ENCODE measurements around the gene CMBL. TPM values are rescaled to one million over a fixed set of nuclear protein-coding genes. Genes with fewer than 3 reads are reported as not detected.

Gene CMBL
- total RNA-seq, 2 donors from 2014 or later = 123 to 186 TPM

DNA sequence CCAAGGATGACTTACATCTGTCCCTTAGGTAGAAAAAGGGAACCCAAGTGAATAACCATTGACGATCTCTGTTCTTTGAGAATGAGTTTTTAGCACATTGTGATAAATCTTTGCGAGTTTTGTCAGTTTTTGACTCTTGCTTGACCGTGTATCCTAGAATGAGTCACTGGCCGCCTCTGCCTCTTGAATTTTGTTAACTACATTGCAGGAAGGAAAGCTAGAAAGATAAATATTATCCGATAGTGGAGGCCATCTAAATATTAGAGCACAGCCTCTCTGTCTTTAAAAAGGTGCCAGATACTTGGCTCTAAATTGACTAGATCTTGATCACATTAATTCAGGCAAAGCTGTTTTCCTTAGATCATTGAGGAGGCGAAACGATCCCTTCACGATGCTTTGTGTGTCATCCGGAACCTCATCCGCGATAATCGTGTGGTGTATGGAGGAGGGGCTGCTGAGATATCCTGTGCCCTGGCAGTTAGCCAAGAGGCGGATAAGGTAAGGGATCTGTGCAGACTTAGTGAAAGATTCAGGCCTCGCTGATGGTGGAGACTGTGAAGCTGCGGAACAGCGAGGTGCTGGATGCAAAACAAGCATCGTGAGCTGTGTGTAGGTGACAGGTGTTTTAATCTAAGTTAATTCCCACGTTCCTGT lies 45.5 kb downstream of the CMBL start:
- no peak overlapping the region for H3K9ac ChIP-seq (ENCODE audit: low read depth in 2 of 2, low read length in 2 of 2)
- H3K9me3 ChIP-seq = no peaks in the 10 kb centered on the region
- H3K4me1 ChIP-seq = no peaks in the 10 kb centered on the region
- TF ChIP-seq, protein P1, sequence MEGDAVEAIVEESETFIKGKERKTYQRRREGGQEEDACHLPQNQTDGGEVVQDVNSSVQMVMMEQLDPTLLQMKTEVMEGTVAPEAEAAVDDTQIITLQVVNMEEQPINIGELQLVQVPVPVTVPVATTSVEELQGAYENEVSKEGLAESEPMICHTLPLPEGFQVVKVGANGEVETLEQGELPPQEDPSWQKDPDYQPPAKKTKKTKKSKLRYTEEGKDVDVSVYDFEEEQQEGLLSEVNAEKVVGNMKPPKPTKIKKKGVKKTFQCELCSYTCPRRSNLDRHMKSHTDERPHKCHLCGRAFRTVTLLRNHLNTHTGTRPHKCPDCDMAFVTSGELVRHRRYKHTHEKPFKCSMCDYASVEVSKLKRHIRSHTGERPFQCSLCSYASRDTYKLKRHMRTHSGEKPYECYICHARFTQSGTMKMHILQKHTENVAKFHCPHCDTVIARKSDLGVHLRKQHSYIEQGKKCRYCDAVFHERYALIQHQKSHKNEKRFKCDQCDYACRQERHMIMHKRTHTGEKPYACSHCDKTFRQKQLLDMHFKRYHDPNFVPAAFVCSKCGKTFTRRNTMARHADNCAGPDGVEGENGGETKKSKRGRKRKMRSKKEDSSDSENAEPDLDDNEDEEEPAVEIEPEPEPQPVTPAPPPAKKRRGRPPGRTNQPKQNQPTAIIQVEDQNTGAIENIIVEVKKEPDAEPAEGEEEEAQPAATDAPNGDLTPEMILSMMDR (IDR thresholded peaks at IDR 0.05) = no peak
- no peak for DNase-seq
- H3K4me3 ChIP-seq = no peak overlapping the region
- no peak overlapping the region for H3K27ac ChIP-seq
- H3K36me3 ChIP-seq = peaks cover 31% of the 10 kb centered on the region
- intact Hi-C loops (cut with DNase I) = loop anchor here (10.0 kb wide), 1 partner anchor 153 kb away; no protein-coding TSS in a partner anchor
- no peaks in the 10 kb centered on the region for H3K27me3 ChIP-seq

DNA sequence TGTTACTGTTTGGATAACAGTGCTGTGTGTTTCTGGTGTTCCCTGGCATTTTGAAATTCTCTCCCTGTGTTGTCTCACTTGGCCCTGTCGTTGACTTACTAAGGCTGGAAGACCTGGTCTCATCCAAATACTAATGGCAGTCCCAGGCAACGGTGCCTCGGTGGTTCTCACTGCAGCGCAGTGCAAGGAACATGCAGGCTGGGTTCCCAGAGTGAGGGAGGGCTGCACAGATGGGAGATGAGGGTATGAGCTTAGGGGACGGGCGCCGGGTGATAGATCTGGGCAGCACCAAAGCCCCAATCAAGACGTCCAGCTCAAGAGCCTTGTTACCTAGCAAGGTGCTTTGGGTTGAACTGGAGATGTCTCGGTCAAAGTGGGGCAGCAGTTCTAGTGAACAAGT lies 46.6 kb downstream of the CMBL start:
- Histone ChIP-seq H3K27ac (no peak overlapping the region), H3K9ac (ENCODE audit: low read depth in 2 of 2, low read length in 2 of 2) (no peak overlapping the region), H3K4me3 (no peak overlapping the region), H3K36me3 (peaks cover 39% of the 10 kb centered on the region), H3K9me3 (no peaks in the 10 kb centered on the region), H3K27me3 (no peaks in the 10 kb centered on the region), H3K4me1 (no peaks in the 10 kb centered on the region)
- DNase-seq = no peak
- intact Hi-C loops (cut with DNase I) = loop anchor here (10.0 kb wide), 1 partner anchor 154 kb away; no protein-coding TSS in a partner anchor
- TF ChIP-seq, protein P1 (IDR thresholded peaks at IDR 0.05) = no peak

DNA sequence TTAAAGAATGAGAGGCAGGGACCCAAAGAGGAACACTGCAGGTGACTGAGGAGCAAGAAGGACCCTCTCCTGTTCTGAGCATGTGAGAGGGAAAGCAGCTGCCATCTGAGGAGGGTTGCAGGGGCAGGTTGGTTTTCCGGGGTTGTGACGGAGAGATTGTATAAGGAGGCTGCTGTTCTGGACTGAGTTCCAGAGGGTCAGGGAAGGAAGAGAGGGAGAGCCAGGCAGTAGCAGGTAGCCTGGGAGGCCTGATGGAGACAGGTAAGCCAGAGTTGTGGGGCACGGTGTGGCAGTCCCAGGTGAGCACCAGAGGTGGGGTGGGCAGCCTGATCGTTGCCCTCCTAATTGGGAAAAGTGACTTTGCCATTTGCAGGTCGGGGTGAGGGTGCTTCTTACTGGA lies 47.8 kb downstream of the CMBL start:
- H3K27ac ChIP-seq = no peak overlapping the region
- intact Hi-C loops (cut with DNase I) = loop anchor here (10.0 kb wide), 1 partner anchor 155 kb away; no protein-coding TSS in a partner anchor

GRCh38 chr5:10257870-10258269 lies 49.8 kb downstream of the CMBL start:
- Histone ChIP-seq H3K4me1 (no peaks in the 10 kb centered on the region), H3K9ac (ENCODE audit: low read depth in 2 of 2, low read length in 2 of 2) (no peak overlapping the region), H3K9me3 (no peaks in the 10 kb centered on the region), H3K4me3 (no peak overlapping the region), H3K27me3 (no peaks in the 10 kb centered on the region), H3K36me3 (peaks cover 42% of the 10 kb centered on the region), H3K27ac (no peak overlapping the region)
- TF ChIP-seq, protein P1 (IDR thresholded peaks at IDR 0.05) = no peak
- intact Hi-C loops (cut with DNase I) = no loop called here
- DNase-seq = no peak

More for the DNA sequence above, 47.8 kb downstream of the CMBL start:
- Histone ChIP-seq H3K9me3 (no peaks in the 10 kb centered on the region), H3K27me3 (no peaks in the 10 kb centered on the region), H3K4me1 (no peaks in the 10 kb centered on the region), H3K4me3 (no peak overlapping the region), H3K9ac (ENCODE audit: low read depth in 2 of 2, low read length in 2 of 2) (no peak overlapping the region), H3K36me3 (peaks cover 40% of the 10 kb centered on the region)
- TF ChIP-seq, protein P1 (IDR thresholded peaks at IDR 0.05) = no peak
- no peak for DNase-seq

DNA sequence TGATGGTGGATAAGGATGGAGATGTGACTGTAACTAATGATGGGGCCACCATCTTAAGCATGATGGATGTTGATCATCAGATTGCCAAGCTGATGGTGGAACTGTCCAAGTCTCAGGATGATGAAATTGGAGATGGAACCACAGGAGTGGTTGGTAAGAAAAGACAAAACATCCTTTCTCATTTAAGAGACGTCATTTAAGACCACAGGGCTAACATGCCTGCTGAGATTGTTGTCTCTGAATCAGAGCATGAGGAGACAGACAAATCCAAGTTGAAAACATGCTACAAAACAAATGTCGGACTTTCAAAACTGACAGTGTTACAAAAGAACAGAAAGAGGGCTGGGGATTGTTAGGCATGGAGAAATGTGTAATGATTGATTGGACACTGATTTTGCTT lies 53.0 kb downstream of the CMBL start:
- Histone ChIP-seq H3K36me3 (peaks cover 28% of the 10 kb centered on the region), H3K9me3 (no peaks in the 10 kb centered on the region), H3K27ac (no peak overlapping the region), H3K27me3 (no peaks in the 10 kb centered on the region), H3K4me3 (no peak overlapping the region), H3K9ac (ENCODE audit: low read depth in 2 of 2, low read length in 2 of 2) (no peak overlapping the region), H3K4me1 (peaks cover 10% of the 10 kb centered on the region)
- intact Hi-C loops (cut with DNase I) = no loop called here
- DNase-seq = no peak
- TF ChIP-seq, protein P1 (IDR thresholded peaks at IDR 0.05) = no peak

Data from colonic mucosa (tissue), 4 donors.